Measurements from ENCODE around the gene SHB. TPM values are rescaled to one million over a fixed set of nuclear protein-coding genes. Genes with fewer than 3 reads are reported as not detected.

Gene SHB
- total and polyA plus RNA-seq, 2 of the 13 experiments (the other 11 are each of a cell fraction or from before 2014, with no cell fraction given): 19.4 to 20.7 TPM

DNA sequence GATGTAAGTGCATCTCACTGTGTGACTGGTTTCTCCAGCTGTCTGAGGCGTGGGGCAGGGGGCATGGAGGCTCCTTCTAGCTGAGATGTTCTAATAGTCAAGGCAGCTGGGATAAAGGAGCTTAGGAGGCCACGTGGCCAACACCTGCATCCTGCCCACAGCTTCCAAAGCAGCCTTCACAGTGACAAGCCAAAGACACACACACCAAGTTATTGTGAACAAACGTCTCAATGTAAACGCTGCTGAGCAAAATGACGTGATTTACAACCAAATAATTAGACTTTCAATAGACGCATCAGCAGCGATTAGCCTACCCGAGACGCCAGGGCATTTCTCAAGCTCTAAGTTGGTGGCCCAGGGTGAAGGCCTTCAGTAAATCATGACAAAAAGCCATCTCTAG, 141.9 kb downstream of the SHB start (continued):
- TF ChIP-seq KMT2B (CRISPR knock-in tag; IDR thresholded peaks at IDR 0.05): no peak
- no peak for TF ChIP-seq ELF3 (CRISPR knock-in tag; IDR thresholded peaks at IDR 0.05)
- TF ChIP-seq BRD4 (CRISPR knock-in tag; IDR thresholded peaks at IDR 0.05): no peak
- no peak for TF ChIP-seq HHEX (CRISPR knock-in tag; IDR thresholded peaks at IDR 0.05)

DNA sequence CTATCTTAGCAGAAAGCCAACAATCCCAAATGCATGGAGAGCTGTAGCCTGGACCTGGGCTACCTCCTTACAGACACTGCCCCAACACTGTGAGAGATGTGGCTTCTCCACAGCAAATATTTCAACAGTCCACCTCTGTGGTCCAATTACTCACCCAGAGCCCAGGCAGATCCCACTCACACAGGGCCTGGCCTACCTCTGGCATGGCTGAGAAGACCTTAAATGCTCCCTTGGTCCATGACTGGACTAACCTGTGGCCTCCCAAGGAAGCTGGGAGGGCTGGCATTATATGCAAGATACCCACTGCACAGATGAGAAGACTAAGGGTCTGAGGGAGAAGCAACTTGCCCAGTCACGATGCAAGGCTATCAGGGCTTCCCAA, 142.3 kb downstream of the SHB start:
- H3K4me3 ChIP-seq (replicated peaks in 1 of 3; ENCODE audit: insufficient read depth in 1 of 3, low read depth in 2 of 3, low read length in 3 of 3): no peak overlapping the region
- peaks cover 38 to 88% of the 10 kb centered on the region in 2 experiments for H3K36me3 ChIP-seq (replicated peaks in 1 of 2; ENCODE audit: control insufficient read depth in 1 of 2, insufficient read depth in 2 of 2, low read length in 2 of 2)
- H3K27ac ChIP-seq (ENCODE audit: extremely low read length, insufficient read depth, low read length): no peak overlapping the region
- in situ Hi-C loops (cut with HindIII; ENCODE audit: extremely low pct_ligation_motif_present, low pct_unique_long_range_greater_than_20kb) (no loop called here), intact Hi-C loops (cut with micrococcal nuclease; ENCODE audit: unreplicated experiment) (no loop called here)
- H3K4me1 ChIP-seq (ENCODE audit: insufficient read depth, low read length): peaks cover 16% of the 10 kb centered on the region
- ChIA-PET POLR2A (no interaction called here), CTCF (ENCODE audit: low intra/inter-chr PET ratio, low total read pairs) (no interaction called here)
- no peak for DNase-seq (ENCODE audit: low spot score)
- no peak overlapping the region for H3K4me2 ChIP-seq (ENCODE audit: low read depth, low read length)
- H3K79me2 ChIP-seq (ENCODE audit: insufficient read depth, low read length): peaks cover 9% of the 10 kb centered on the region
- BruUV-seq (replicated peaks): no TSS peak
- H3K27me3 ChIP-seq (ENCODE audit: control insufficient read depth in 1 of 2, insufficient read depth in 2 of 2, low read length in 2 of 2): no peaks in the 10 kb centered on the region
- H4K20me1 ChIP-seq (ENCODE audit: insufficient read depth, low read length): peaks cover 41% of the 10 kb centered on the region; the same call in 1 of the 2 replicates
- no peak for FAIRE-seq
- H3K9ac ChIP-seq (ENCODE audit: insufficient read depth, low read depth, low read length): no peak overlapping the region
- no peaks in the 10 kb centered on the region for H3K9me3 ChIP-seq (ENCODE audit: low read length)
- no peak overlapping the region for H2AFZ ChIP-seq (ENCODE audit: low read length)
- TF ChIP-seq SALL1 (CRISPR knock-in tag; IDR thresholded peaks at IDR 0.05) (no peak), ZNF747 (CRISPR knock-in tag; IDR thresholded peaks at IDR 0.05; ENCODE audit: borderline replicate concordance) (no peak), ZNF629 (CRISPR knock-in tag; conservative IDR thresholded peaks at IDR 0.05) (peak; percentile 69)
- 100% methylated on average over 1 of the region's 1 CpG for WGBS (ENCODE audit: low lambda C conversion rate)
- no peak for ATAC-seq

Data from HepG2 (cell line).